HepG2 (cell line): ENCODE measurements around the gene VAMP8. TPM values are rescaled to one million over a fixed set of nuclear protein-coding genes. Genes with fewer than 3 reads are reported as not detected.
A peak's percentile ranks its signal among the peaks of the same experiment; 100 is the strongest.

Experiments
- AHR ChIP-seq: IDR thresholded peaks from 2 replicates; pipeline ENCODE4 v1.6.1; 2018; ENCODE audit warnings: missing genetic modification reagents, missing compliant biosample characterization
- CBX2 ChIP-seq, 2 experiments: fragments of 200-600 bp in 1 of 2; sonication (generic); formaldehyde crosslinking in 1 of 2; IDR thresholded peaks; 2 replicates each; pipeline versions ENCODE4 v1.7.0 to v1.8.1; 2018 to 2022; ENCODE audit warnings: low read depth in 2 of 2, low read length in 1 of 2, mild to moderate bottlenecking in 1 of 2, missing genetic modification reagents in 1 of 2
- CREBL2 ChIP-seq: sonication (generic); formaldehyde crosslinking; IDR thresholded peaks from 2 replicates; pipeline ENCODE4 v1.8.1; 2023; ENCODE audit warnings: missing genetic modification reagents, mild to moderate bottlenecking, borderline replicate concordance
- EHMT2 ChIP-seq: fragments of 200-600 bp; sonication (generic); IDR thresholded peaks from 2 replicates; pipeline ENCODE4 v1.7.0; 2017; ENCODE audit warnings: antibody characterized with exemption, low read depth, low read length, borderline replicate concordance
- ESRRA ChIP-seq: sonication (generic); formaldehyde crosslinking; IDR thresholded peaks from 2 replicates; pipeline ENCODE4 v1.5.1; 2020; ENCODE audit warnings: mild to moderate bottlenecking, low read depth, missing genetic modification reagents
- ETV6 ChIP-seq: sonication (generic); formaldehyde crosslinking; conservative IDR thresholded peaks from 2 replicates; pipeline ENCODE4 v1.4.0; 2020; ENCODE audit warnings: missing genetic modification reagents
- FOXM1 ChIP-seq: sonication (generic); formaldehyde crosslinking; IDR thresholded peaks from 2 replicates; pipeline ENCODE4 v1.5.0; 2020; ENCODE audit warnings: missing genetic modification reagents
- GZF1 ChIP-seq: sonication (generic); formaldehyde crosslinking; IDR thresholded peaks from 2 replicates; pipeline ENCODE4 v1.5.1; 2020; ENCODE audit warnings: mild to moderate bottlenecking, missing genetic modification reagents
- IKZF1 ChIP-seq: fragments of 450-650 bp; IDR thresholded peaks from 2 replicates; pipeline ENCODE4 v1.7.1; 2016
- JDP2 ChIP-seq: sonication (generic); formaldehyde crosslinking; IDR thresholded peaks from 2 replicates; pipeline ENCODE4 v1.8.1; 2022; ENCODE audit warnings: missing genetic modification reagents, borderline replicate concordance
- KAT8 ChIP-seq: IDR thresholded peaks from 2 replicates; pipeline ENCODE4 v1.6.1; 2016; ENCODE audit warnings: missing genetic modification reagents, missing compliant biosample characterization
- KDM3A ChIP-seq: IDR thresholded peaks from 2 replicates; pipeline ENCODE4 v1.6.1; 2018; ENCODE audit warnings: low read depth, missing compliant biosample characterization
- MLX ChIP-seq: IDR thresholded peaks from 2 replicates; pipeline ENCODE4 v1.6.1; 2016
- PHF5A ChIP-seq: IDR thresholded peaks from one replicate; pipeline ENCODE4 v1.6.1; 2018; ENCODE audit warnings: low read depth, missing genetic modification reagents; ENCODE audit not compliant: unreplicated experiment
- PRPF4 ChIP-seq: fragments of 200-400 bp; formaldehyde crosslinking; IDR thresholded peaks from 2 replicates; pipeline ENCODE4 v1.6.1; 2016; ENCODE audit warnings: low read length, low read depth; ENCODE audit not compliant: poor library complexity, severe bottlenecking
- SP4 ChIP-seq: sonication (generic); formaldehyde crosslinking; IDR thresholded peaks from 2 replicates; pipeline ENCODE4 v1.8.1; 2023; ENCODE audit warnings: mild to moderate bottlenecking, missing genetic modification reagents
- ZBTB14 ChIP-seq: sonication (generic); formaldehyde crosslinking; IDR thresholded peaks from 2 replicates; pipeline ENCODE4 v1.4.0; 2020; ENCODE audit warnings: missing genetic modification reagents
- ZFP91 ChIP-seq: sonication (generic); formaldehyde crosslinking; IDR thresholded peaks from 2 replicates; pipeline ENCODE4 v1.9.0; 2022; ENCODE audit warnings: missing genetic modification reagents, mild to moderate bottlenecking, borderline replicate concordance
- ZNF17 ChIP-seq: sonication (generic); formaldehyde crosslinking; IDR thresholded peaks from 2 replicates; pipeline ENCODE4 v1.5.0; 2020; ENCODE audit warnings: mild to moderate bottlenecking, missing genetic modification reagents
- ZNF432 ChIP-seq: sonication (generic); formaldehyde crosslinking; IDR thresholded peaks from 2 replicates; pipeline ENCODE4 v1.5.0; 2020; ENCODE audit warnings: missing genetic modification reagents, mild to moderate bottlenecking, borderline replicate concordance
- ZNF652 ChIP-seq: IDR thresholded peaks from 2 replicates; pipeline ENCODE4 v1.6.1; 2016; ENCODE audit warnings: low read depth, borderline replicate concordance
- ZNF878 ChIP-seq: sonication (generic); formaldehyde crosslinking; IDR thresholded peaks from 2 replicates; pipeline ENCODE4 v1.8.1; 2023; ENCODE audit warnings: mild to moderate bottlenecking, missing genetic modification reagents, moderate library complexity
- polyA plus RNA-seq, 8 experiments: library from polyadenylated mRNA; depleted of rRNA in 3 of 8; stranded (reverse) in 7 of 8; unstranded in 1 of 8; fragments of >200 nt; fragmentation: Illumina TruSeq in 4 of 8; extraction: Trizol in 4 of 8; gene quantifications; 2 replicates each; pipeline versions ENCODE4 v1.2.1 to v1.2.3, GENCODE V29; 2011 to 2016; ENCODE audit warnings: low read depth in 4 of 8, missing spikeins in 1 of 8, mixed read lengths in 1 of 8; ENCODE audit not compliant: insufficient read depth in 1 of 8
- total RNA-seq, 5 experiments: library from RNA; depleted of rRNA; stranded (reverse); fragments of >200 nt; fragmentation: Illumina TruSeq; extraction: Trizol; gene quantifications; 2 replicates each; pipeline ENCODE4 v1.2.3, GENCODE V29; 2016; ENCODE audit warnings: low read depth in 1 of 5
- TF ChIP-seq, protein P1 (sequence below): IDR thresholded peaks from 2 replicates; pipeline ENCODE4 v1.6.1; 2012; ENCODE audit warnings: low read length, improper control_type of control experiment

VAMP8 gene
- total and polyA plus RNA-seq, 2 of the 13 experiments (the other 11 are each of a cell fraction or from before 2014, with no cell fraction given): 83.3 to 157 TPM

- TF ChIP-seq PRPF4 (no peak), ZFP91 (peak; percentile 67), MLX (CRISPR knock-in tag) (peak; percentile 48; the same call in 1 of the 2 replicates), EHMT2 (no peak), AHR (CRISPR knock-in tag) (0 out of 2 replicates have a peak, but pooled peaks have one; percentile 61), CBX2 (IDR thresholded peaks at IDR 0.05; ENCODE audit: low read depth, low read length) (no peak), CBX2 (CRISPR knock-in tag; IDR thresholded peaks at IDR 0.05; ENCODE audit: low read depth) (no peak), KDM3A (CRISPR knock-in tag) (0 out of 2 replicates have a peak, but pooled peaks have one; percentile 22), CREBL2 (CRISPR knock-in tag) (0 out of 2 replicates have a peak, but pooled peaks have one; percentile 84), IKZF1 (no peak), JDP2 (CRISPR knock-in tag) (no peak), SP4 (no peak), PHF5A (CRISPR knock-in tag) (no peak), GZF1 (CRISPR knock-in tag) (peak; percentile 39; the same call in 1 of the 2 replicates), ZNF17 (CRISPR knock-in tag) (no peak), KAT8 (CRISPR knock-in tag) (0 out of 2 replicates have a peak, but pooled peaks have one; percentile 20), ZNF652 (CRISPR knock-in tag) (no peak), ZNF878 (CRISPR knock-in tag) (no peak), FOXM1 (peak; percentile 19; the same call in 1 of the 2 replicates), ETV6 (CRISPR knock-in tag) (no peak), ESRRA (CRISPR knock-in tag) (no peak), ZNF432 (CRISPR knock-in tag) (no peak), ZBTB14 (0 out of 2 replicates have a peak, but pooled peaks have one; percentile 7)
- TF ChIP-seq, protein P1, sequence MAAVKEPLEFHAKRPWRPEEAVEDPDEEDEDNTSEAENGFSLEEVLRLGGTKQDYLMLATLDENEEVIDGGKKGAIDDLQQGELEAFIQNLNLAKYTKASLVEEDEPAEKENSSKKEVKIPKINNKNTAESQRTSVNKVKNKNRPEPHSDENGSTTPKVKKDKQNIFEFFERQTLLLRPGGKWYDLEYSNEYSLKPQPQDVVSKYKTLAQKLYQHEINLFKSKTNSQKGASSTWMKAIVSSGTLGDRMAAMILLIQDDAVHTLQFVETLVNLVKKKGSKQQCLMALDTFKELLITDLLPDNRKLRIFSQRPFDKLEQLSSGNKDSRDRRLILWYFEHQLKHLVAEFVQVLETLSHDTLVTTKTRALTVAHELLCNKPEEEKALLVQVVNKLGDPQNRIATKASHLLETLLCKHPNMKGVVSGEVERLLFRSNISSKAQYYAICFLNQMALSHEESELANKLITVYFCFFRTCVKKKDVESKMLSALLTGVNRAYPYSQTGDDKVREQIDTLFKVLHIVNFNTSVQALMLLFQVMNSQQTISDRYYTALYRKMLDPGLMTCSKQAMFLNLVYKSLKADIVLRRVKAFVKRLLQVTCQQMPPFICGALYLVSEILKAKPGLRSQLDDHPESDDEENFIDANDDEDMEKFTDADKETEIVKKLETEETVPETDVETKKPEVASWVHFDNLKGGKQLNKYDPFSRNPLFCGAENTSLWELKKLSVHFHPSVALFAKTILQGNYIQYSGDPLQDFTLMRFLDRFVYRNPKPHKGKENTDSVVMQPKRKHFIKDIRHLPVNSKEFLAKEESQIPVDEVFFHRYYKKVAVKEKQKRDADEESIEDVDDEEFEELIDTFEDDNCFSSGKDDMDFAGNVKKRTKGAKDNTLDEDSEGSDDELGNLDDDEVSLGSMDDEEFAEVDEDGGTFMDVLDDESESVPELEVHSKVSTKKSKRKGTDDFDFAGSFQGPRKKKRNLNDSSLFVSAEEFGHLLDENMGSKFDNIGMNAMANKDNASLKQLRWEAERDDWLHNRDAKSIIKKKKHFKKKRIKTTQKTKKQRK: no peak
Observed at GRCh38 chr2:85601771-85602475, 24.5 kb downstream of the VAMP8 start (continued).
